H54 (cell line): ENCODE results near the gene MYLK4.
"Not testable (repeated sequence)": the region's sequence is repeated elsewhere in the genome, so short reads cannot be mapped to it uniquely, and the experiment has no call there.

ENCODE experiments used
- DNase-seq: peaks from one replicate; pipeline ENCODE4 v3.0.0; 2011; ENCODE audit warnings: low spot score, mixed read lengths; ENCODE audit not compliant: insufficient read length
- FAIRE-seq: peaks from 3 replicates; lab custom pipeline; 2011; peaks lifted over from hg19 to GRCh38; lab: Jason Lieb, UNC
- POLR2A ChIP-seq: IDR thresholded peaks from 2 replicates; pipeline ENCODE4 v1.6.1; 2011; ENCODE audit warnings: low read depth, mild to moderate bottlenecking, low read length

Gene MYLK4

GRCh38 chr6:2767657-2768524 lies 17.2 kb upstream of the MYLK4 start:
- FAIRE-seq (no peak), DNase-seq (no peak)
- no peak for TF ChIP-seq POLR2A

DNA sequence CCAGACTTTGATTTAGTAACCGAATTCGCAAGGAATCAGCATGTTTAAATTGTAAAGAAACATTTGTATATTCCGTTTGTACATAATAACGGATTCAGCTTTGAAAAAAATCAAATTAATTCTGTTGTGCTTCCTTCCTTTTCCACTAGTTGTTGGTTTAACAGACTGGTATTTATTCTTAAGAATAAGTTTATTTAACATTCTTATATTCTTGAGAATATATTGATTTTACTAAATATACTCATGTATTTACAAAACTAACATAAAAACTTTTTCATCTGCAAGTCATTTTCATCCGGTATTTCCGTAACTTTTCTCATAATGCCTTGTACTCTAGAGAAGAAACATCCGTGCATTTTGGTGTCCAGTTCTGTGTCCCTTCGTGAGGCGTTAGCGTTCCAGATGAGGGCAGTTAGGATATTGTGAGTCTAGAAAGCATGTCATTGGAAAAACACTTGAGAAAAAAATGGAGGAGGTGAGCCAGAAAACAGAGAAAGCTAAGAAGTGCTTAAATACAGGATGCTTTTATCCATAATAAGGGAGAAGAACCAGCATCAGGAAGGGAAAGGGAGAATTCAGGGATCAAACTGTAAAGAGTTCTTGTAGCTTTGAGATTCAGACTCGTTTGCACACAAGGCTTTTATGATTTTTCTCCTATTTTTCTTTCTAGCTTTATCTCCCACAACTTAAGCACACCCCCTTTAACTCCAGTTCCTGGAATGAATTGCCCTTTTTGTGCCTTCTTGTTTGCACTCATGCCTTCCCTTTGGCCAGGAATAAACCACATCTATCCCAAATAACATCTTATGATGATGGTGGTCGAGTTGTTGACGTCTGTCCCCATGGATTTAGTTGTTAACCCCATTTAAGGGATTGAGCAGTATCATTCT lies 16.3 kb upstream of the MYLK4 start:
- no peak for TF ChIP-seq POLR2A
- DNase-seq (no peak), FAIRE-seq (no peak)

DNA sequence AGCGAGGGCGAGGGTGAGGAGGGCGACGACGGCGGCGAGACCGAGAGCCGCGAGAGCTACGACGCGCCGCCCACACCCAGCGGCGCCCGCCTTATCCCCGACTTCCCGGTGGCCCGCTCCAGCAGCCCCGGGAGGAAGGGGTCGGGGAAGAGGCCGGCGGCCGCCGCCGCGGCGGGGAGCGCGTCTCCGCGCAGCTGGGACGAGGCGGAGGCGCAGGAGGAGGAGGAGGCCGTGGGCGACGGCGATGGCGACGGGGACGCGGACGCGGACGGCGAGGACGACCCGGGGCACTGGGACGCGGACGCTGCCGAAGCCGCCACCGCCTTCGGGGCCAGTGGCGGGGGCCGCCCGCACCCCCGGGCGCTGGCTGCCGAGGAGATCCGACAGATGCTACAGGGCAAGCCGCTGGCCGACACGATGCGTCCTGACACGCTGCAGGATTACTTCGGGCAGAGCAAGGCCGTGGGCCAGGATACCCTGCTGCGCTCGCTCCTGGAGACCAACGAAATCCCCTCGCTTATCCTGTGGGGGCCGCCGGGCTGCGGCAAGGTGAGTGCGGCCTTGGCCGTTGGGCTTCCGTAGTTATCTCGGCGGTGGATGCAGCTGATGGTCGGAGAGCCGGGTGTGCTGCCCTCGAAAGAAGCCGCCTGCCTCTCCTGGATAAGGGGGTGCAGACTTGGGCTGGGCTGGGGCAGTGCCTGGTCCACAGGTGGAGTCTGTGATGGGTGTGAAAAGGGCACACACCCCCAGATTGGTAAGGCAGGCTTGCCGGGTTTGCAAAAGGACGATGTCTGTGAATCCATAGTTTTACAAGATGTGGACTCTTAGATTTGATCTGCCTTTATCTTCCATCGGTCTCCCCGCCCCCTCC lies 15.4 kb upstream of the MYLK4 start:
- DNase-seq, result peak; percentile 42
- no peak for FAIRE-seq
- no peak; the same call in 1 of the 2 replicates for TF ChIP-seq POLR2A

DNA sequence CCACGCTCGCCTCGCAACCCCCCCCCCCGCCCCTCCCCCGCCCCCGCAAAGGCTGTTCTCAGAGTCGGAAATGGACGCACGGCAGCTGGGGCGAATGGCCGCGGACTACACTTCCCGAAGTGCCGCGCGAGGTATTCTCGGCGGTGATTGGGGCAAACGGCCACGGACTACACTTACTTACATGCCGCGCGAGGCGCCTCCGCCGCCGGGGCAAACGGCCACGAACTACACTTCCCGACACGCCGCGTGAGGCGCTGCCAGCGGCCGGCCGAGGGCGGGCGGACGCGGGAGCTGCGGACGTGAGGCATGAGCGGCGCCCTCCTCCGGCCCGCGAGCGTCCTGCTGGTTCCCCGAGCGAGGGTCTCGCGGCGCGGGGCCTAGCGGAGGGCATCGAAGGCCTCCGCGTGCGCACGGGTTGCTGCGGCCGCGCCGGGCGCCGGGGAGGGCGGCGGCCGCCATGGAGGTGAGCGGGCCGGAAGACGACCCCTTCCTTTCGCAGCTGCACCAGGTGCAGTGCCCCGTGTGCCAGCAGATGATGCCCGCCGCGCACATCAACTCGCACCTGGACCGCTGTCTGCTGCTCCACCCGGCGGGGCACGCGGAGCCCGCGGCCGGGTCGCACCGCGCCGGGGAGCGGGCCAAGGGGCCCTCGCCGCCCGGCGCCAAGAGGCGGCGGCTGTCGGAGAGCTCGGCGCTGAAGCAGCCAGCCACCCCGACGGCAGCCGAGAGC lies 14.6 kb upstream of the MYLK4 start, which contains the start of gene WRNIP1:
TSS of gene WRNIP1 (plus strand) at position 228 of the 730 bp plus-strand sequence. CDS start at position 458, 230 bp downstream.
- FAIRE-seq (no peak), DNase-seq (peak; percentile 93)
- TF ChIP-seq POLR2A, result peak; percentile 89

DNA sequence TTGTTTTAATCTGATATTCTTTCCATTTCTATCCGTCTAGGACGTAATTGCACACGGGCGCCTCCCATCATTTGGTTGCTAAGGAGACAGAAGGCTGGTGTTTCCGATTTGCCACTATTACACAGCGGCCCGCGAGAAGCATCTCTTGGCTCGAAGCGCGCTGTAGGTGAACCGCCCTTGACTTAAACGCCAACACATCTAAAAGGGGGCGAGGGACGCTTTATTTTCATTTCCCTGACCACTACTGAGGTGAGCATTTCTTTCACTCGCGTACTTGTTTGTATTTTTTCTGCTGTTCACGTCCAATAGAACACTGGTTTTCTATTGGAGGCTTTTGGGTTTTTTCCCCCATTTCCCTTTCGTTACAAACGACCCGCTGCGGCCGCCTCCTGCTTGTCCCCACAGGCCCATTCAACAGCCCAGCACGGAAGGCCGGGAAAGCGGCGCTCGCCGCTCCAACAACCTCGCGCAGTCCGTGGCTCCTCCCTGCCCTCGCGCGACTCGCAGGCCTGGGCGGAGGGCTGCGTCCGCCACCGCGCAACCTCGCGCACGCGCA lies 14.0 kb upstream of the MYLK4 start:
- TF ChIP-seq POLR2A, result peak; percentile 74
- FAIRE-seq, result no peak
- DNase-seq, result peak; percentile 50

- no peak for TF ChIP-seq POLR2A
- DNase-seq (no peak), FAIRE-seq (no peak)
Measured at GRCh38 chr6:2763876-2764540, 13.3 kb upstream of the MYLK4 start.

GRCh38 chr6:2763345-2763841 lies 12.7 kb upstream of the MYLK4 start:
- no peak for FAIRE-seq
- DNase-seq, result no peak
- TF ChIP-seq POLR2A, result no peak

- FAIRE-seq, DNase-seq: not testable (repeated sequence)
Measured at GRCh38 chr6:2762868-2763267, 12.1 kb upstream of the MYLK4 start.

DNA sequence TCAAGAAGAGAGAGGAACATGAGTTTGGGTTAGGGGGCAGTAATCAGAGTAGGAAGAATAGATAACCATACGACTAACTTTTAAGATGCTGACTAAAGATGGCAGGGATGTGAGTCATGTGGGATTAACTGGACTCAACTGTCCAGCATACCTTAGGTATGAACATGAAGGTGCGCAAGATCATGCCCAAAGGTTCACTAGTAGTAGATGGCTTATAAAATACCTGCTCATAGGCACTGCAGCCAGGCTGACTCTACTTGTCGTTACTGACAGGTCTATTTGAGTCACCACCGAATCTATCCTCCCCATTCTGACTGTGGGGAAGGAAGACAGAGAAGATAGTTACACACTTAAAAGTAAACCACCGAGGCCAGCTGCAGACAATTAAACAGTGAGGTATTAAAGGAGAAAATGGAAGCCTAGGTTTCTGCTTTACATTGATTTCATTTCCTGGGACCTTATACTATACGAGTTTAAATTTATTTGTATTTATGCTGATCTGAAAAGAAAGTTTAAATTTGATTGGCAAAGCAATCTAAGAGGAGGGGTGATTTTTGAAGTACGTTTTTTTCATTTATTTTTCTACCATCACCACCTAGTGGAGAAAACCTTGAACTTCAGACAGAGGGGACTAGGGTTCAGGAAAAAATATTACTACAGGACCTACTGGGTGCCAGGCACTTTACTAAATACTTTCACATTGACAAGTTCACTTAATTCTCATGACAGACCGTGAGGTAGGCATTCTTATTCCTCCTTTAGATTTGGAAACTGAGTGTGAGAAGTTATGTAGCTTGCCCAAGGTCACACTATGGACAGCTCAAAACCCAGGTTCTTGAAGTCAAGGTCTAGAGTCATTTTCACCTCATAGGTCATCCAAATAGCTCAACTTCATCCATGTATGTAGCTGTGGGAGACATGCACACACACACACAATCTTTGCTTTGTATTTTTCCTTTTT lies 10.4 kb upstream of the MYLK4 start:
- DNase-seq (no peak), FAIRE-seq (no peak)
- TF ChIP-seq POLR2A, result no peak

- FAIRE-seq (no peak), DNase-seq (no peak)
- no peak for TF ChIP-seq POLR2A
Measured at GRCh38 chr6:2758980-2759379, 8.3 kb upstream of the MYLK4 start.
